Stimulated activated CD8-positive, alpha-beta memory T cell treated with anti-CD3 and anti-CD28 coated beads, Interleukin-2, amount 100 ng/mL, for 1 hour (primary cell): ENCODE measurements around the gene POT1.

ENCODE experiments used
- DNase-seq, 2 donors: peaks; one replicate each; pipeline ENCODE4 v3.0.0-alpha.2; 2020; ENCODE audit warnings: low read depth in 2 of 2

Gene POT1

DNA sequence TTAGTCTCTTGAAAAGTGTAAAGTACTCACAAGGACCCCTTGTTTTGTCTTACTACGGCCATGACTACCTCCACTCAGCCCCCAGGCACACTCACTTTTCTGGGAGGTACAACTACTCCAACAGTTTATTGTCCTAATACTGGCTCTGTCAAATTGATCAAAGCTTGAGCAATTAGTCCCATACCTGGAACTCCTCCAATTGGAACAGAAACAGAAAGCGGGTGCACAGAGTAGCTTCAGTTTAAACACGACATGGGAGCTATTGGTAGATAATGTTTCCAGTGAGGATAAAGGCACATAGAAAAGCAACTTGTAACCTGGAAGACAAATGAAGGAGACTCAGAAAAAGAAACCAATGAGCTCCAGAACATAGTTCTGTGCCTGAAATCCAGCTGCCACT lies 156.3 kb downstream of the POT1 start:
- DNase-seq = no peak
